MCF 10A (cell line): Measurements from ENCODE around the gene NANP. TPM values are rescaled to one million over a fixed set of nuclear protein-coding genes. Genes with fewer than 3 reads are reported as not detected.

ENCODE experiments used
- Bru-seq: library from RNA; stranded (reverse); fragments of 400-500 nt; gene quantifications from one replicate; lab custom pipeline; 2021; lab: Mats Ljungman, UMichigan
- BruChase-seq, 2 experiments: library from RNA; stranded (reverse); fragments of 400-500 nt; gene quantifications; one replicate each; lab custom pipeline; 2021; lab: Mats Ljungman, UMichigan
- BruUV-seq: library from RNA; stranded (reverse); fragments of 400-500 nt; replicated peaks from 2 replicates; lab custom pipeline; 2021; lab: Mats Ljungman, UMichigan
- CTCF ChIA-PET: fragments of 300-600 bp; sonication (Branson Sonifier 250); formaldehyde crosslinking; extraction: SDS; loops from one replicate; lab custom pipeline; 2021; ENCODE audit warnings: antibody characterized with exemption, inconsistent platforms; lab: Yijun Ruan, JAX
- POLR2A ChIA-PET: fragments of 300-600, 350-650 bp; sonication (Branson Sonifier 250); formaldehyde crosslinking; extraction: SDS; loops from one replicate; lab custom pipeline; 2020; ENCODE audit warnings: antibody characterized with exemption, inconsistent platforms; lab: Yijun Ruan, JAX
- DNase-seq: peaks from one replicate; pipeline ENCODE4 v3.0.0-alpha.2; 2018; ENCODE audit not compliant: unreplicated experiment
- H3K27ac Mint-ChIP-seq: one replicate; pipeline ENCODE4 v1.8.0; 2022; ENCODE audit warnings: mild to moderate bottlenecking, low read depth, mixed read lengths; ENCODE audit not compliant: unreplicated experiment
- H3K27me3 Mint-ChIP-seq: one replicate; pipeline ENCODE4 v1.8.0; 2022; ENCODE audit warnings: mixed read lengths; ENCODE audit not compliant: insufficient read depth, unreplicated experiment
- H3K36me3 Mint-ChIP-seq: one replicate; pipeline ENCODE4 v1.8.0; 2022; ENCODE audit warnings: mild to moderate bottlenecking, moderate library complexity, mixed read lengths; ENCODE audit not compliant: insufficient read depth, unreplicated experiment
- H3K4me1 Mint-ChIP-seq: one replicate; pipeline ENCODE4 v1.8.0; 2022; ENCODE audit warnings: mixed read lengths; ENCODE audit not compliant: insufficient read depth, unreplicated experiment
- H3K4me3 Mint-ChIP-seq: one replicate; pipeline ENCODE4 v1.8.0; 2022; ENCODE audit warnings: mild to moderate bottlenecking, moderate library complexity, mixed read lengths; ENCODE audit not compliant: unreplicated experiment
- H3K9me3 Mint-ChIP-seq: one replicate; pipeline ENCODE4 v1.8.0; 2022; ENCODE audit warnings: mixed read lengths; ENCODE audit not compliant: unreplicated experiment
- CTCF ChIP-seq: fragments of 200-600 bp; IDR thresholded peaks from one replicate; pipeline ENCODE4 v1.8.0; 2022; ENCODE audit warnings: antibody characterized with exemption, mild to moderate bottlenecking; ENCODE audit not compliant: unreplicated experiment
- intact Hi-C: fragments of 100-400 bp; cut with micrococcal nuclease; formaldehyde crosslinking; loops from 2 replicates; pipeline ENCODE4 v1.14.1; 2022
- long read RNA-seq: library from polyadenylated mRNA; stranded (forward); transcript quantifications from one replicate; pipeline ENCODE4 v2.0.0, GENCODE V29; 2022
- total RNA-seq: library from RNA; stranded (reverse); gene quantifications from 2 replicates; pipeline ENCODE4 v1.2.3, GENCODE V29; 2022

Gene NANP
- total RNA-seq (5.2 and 5.7 TPM in 2 replicates), Bru-seq, nascent RNA (percentile 62 among the genes with signal in this experiment), BruChase-seq, experiment 1, labeled RNA remaining after a 6-hour chase (percentile 63 among the genes with signal in this experiment), BruChase-seq, experiment 2, labeled RNA remaining after a 2-hour chase (percentile 82 among the genes with signal in this experiment)
- long read RNA-seq, transcript NANP-201 (2 exons, 3,964 nt): major isoform, 40 of 46 reads
- long read RNA-seq, partial matches to known transcripts: 0 of 46 reads
- long read RNA-seq, other reads (novel, unspliced or antisense): 6 of 46 reads

GRCh38 chr20:25623736-25624499 is at the start of gene NANP:
TSS of gene NANP (minus strand) at chr20:25624014. CDS start at chr20:25623948, 66 bp downstream.
- Mint-ChIP-seq H3K27ac (peak within 1 kb of the TSS; percentile 73), H3K36me3 (peaks cover 7% of the 10 kb centered on the region), H3K4me3 (peak within 1 kb of the TSS; percentile 78), H3K4me1 (peaks cover 20% of the 10 kb centered on the region), H3K27me3 (no peaks in the 10 kb centered on the region), H3K9me3 (no peaks in the 10 kb centered on the region)
- no TSS peak for BruUV-seq
- POLR2A ChIA-PET: interaction anchor here (1.0 to 2.7 kb wide), 6 partner anchors 9 to 50 kb away, joined by 3 to 14 read pairs (median 4); no protein-coding TSS in a partner anchor
- DNase-seq: peak; percentile 98
- no peak for TF ChIP-seq CTCF
- CTCF ChIA-PET: interaction anchor here (0.9 kb wide), 2 partner anchors 75 to 198 kb away, joined by 3 to 6 read pairs; no protein-coding TSS in a partner anchor
- intact Hi-C loops: loop anchor here (2.0 kb wide), 1 partner anchor 47 kb away; no protein-coding TSS in a partner anchor

- ChIA-PET CTCF (interaction anchor here (0.6 to 0.7 kb wide), 3 partner anchors 61 to 718 kb away, joined by 3 to 4 read pairs (median 3); no protein-coding TSS in a partner anchor), POLR2A (interaction anchor here (0.6 kb wide), 1 partner anchor 17 kb away, joined by 7 read pairs; no protein-coding TSS in a partner anchor)
- Mint-ChIP-seq H3K27me3 (no peaks in the 10 kb centered on the region), H3K27ac (no peak overlapping the region), H3K4me1 (peaks cover 36% of the 10 kb centered on the region), H3K36me3 (peaks cover 51% of the 10 kb centered on the region), H3K9me3 (no peaks in the 10 kb centered on the region), H3K4me3 (no peak overlapping the region)
- BruUV-seq: no TSS peak
- DNase-seq: no peak
- intact Hi-C loops: no loop called here
- no peak for TF ChIP-seq CTCF
Observed at GRCh38 chr20:25672659-25673235, 48.9 kb upstream of the NANP start.

GRCh38 chr20:25669826-25670422 is 46.1 kb upstream of the NANP start:
- H3K9me3 Mint-ChIP-seq: no peaks in the 10 kb centered on the region
- ChIA-PET CTCF (interaction anchor here (0.8 to 1.0 kb wide), 2 partner anchors 359 to 445 kb away, joined by 3 read pairs; no protein-coding TSS in a partner anchor), POLR2A (interaction anchor here (1.1 to 2.6 kb wide), 6 partner anchors 9 to 47 kb away, joined by 3 to 16 read pairs (median 8); no protein-coding TSS in a partner anchor)
- H3K4me1 Mint-ChIP-seq: peaks cover 17% of the 10 kb centered on the region
- BruUV-seq: no TSS peak
- no peaks in the 10 kb centered on the region for H3K27me3 Mint-ChIP-seq
- H3K36me3 Mint-ChIP-seq: peaks cover 23% of the 10 kb centered on the region
- peak; percentile 26 for TF ChIP-seq CTCF
- DNase-seq: peak; percentile 82
- H3K27ac Mint-ChIP-seq: peak overlapping the region; percentile 59
- peak overlapping the region; percentile 22 for H3K4me3 Mint-ChIP-seq
- intact Hi-C loops: loop anchor here (2.0 kb wide), 1 partner anchor 47 kb away; no protein-coding TSS in a partner anchor
